ENCODE data around the gene NAA15.

DNA sequence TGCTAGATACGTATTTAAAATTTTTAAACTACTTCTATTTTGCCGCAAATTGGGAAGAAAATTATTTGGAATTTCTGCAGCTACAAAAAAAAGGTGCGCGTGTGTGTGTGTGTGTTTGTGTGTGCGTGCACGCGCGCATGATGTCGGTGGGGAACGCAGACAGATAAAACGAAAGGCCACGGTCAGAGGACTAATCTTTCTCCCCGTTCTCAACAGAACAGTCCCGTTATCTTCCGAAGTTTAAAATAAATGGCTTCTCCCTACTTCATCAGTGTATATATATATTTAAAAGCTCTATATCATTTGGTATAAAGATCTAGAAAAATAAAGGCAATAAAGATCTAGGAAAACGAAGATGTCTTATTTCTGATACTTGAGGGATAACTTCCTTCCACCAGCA is 22.8 kb upstream of the NAA15 start:
- TF ChIP-seq, protein P1, sequence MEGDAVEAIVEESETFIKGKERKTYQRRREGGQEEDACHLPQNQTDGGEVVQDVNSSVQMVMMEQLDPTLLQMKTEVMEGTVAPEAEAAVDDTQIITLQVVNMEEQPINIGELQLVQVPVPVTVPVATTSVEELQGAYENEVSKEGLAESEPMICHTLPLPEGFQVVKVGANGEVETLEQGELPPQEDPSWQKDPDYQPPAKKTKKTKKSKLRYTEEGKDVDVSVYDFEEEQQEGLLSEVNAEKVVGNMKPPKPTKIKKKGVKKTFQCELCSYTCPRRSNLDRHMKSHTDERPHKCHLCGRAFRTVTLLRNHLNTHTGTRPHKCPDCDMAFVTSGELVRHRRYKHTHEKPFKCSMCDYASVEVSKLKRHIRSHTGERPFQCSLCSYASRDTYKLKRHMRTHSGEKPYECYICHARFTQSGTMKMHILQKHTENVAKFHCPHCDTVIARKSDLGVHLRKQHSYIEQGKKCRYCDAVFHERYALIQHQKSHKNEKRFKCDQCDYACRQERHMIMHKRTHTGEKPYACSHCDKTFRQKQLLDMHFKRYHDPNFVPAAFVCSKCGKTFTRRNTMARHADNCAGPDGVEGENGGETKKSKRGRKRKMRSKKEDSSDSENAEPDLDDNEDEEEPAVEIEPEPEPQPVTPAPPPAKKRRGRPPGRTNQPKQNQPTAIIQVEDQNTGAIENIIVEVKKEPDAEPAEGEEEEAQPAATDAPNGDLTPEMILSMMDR (IDR thresholded peaks at IDR 0.05) = no peak
- no peak for TF ChIP-seq FOXK1 (CRISPR knock-in tag; IDR thresholded peaks at IDR 0.05)
